GM10266 (cell line): Measurements from ENCODE around the gene ALDH1L1.

Source experiments
- DNase-seq: peaks from one replicate; pipeline ENCODE4 v3.0.0; 2012; ENCODE audit errors: extremely low spot score
- TF ChIP-seq, protein P1 (sequence below): IDR thresholded peaks from 2 replicates; pipeline ENCODE4 v1.5.1; 2012; ENCODE audit warnings: mild to moderate bottlenecking, low read depth; ENCODE audit not compliant: control insufficient read depth, insufficient read depth; ENCODE audit errors: missing control alignments

The ALDH1L1 gene

DNA sequence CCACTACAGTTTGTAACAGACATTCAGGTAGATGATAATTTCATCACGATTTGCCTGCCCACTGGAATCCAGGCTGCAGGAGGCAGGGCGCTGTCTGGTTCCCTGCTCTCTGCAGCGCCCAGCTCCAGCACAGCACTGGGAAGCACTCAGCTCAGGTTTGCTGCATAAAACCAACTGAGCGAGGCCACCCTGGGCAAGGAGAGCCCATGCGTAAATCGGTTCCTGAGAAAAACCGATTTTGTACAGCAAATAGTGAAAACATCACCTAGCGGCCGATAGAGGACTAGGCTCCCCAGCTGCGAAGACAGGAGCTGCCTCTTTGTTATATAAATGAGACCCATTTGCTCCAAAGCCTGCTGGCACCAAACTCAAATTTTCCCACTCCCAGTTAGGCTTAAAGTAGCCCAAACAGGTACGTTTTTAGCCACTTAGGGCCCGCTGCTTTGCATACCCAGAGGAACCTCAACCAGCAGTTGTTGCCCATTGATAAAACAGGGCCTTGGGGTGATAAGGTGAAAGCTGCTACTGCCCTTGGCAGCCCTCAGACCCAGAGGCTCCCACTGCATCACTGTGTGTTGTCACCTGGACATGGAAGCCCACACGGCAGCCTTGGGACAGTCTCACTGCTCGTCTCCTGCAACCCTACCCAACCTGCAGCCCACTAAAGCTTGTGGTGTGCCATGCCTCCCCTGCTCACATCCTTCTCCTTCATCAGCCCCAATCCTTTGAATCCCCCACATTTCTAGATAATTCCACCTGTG is 47.5 kb downstream of the ALDH1L1 start:
- no peak for DNase-seq
- TF ChIP-seq, protein P1, sequence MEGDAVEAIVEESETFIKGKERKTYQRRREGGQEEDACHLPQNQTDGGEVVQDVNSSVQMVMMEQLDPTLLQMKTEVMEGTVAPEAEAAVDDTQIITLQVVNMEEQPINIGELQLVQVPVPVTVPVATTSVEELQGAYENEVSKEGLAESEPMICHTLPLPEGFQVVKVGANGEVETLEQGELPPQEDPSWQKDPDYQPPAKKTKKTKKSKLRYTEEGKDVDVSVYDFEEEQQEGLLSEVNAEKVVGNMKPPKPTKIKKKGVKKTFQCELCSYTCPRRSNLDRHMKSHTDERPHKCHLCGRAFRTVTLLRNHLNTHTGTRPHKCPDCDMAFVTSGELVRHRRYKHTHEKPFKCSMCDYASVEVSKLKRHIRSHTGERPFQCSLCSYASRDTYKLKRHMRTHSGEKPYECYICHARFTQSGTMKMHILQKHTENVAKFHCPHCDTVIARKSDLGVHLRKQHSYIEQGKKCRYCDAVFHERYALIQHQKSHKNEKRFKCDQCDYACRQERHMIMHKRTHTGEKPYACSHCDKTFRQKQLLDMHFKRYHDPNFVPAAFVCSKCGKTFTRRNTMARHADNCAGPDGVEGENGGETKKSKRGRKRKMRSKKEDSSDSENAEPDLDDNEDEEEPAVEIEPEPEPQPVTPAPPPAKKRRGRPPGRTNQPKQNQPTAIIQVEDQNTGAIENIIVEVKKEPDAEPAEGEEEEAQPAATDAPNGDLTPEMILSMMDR: no peak

- TF ChIP-seq, protein P1: no peak
- DNase-seq: no peak
Observed at GRCh38 chr3:126131881-126132750, 48.3 kb downstream of the ALDH1L1 start.

DNA sequence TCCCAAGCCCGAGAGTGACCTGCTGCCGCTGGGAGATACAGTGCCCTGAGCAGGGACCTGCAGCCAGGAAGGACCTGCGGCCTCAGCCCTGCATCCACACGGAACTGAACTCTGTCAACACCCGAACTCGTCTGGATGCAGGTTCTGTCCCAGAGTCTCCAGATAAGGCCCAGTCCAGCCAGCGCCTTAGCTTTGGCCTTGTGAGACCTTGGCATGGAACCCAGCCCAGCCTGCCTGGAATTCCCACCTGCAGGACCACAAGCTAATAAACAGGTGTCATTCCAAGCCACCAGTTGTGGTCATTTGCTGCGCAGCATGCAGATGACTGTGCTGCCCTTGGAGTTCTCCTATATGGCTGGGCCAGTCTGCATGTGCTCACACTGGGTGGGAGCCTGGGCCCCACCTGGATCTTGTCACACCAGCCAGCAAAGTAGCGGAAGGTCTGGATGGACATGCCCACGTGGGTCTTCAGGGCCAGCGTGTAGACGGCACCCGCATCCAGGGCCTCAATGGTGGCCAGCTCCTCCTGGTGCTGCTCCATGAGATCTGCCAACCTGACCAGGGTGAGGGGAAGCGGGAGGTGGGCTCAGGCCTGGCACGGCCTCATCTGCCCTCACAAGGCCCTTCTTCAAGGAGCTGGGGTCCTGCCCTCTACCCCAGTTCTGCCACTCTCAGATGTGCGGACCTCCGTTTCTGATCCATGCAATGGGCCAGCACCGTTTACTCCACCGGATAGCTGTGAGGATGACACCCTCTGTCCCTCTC is 49.2 kb downstream of the ALDH1L1 start:
- TF ChIP-seq, protein P1: no peak
- no peak for DNase-seq

DNA sequence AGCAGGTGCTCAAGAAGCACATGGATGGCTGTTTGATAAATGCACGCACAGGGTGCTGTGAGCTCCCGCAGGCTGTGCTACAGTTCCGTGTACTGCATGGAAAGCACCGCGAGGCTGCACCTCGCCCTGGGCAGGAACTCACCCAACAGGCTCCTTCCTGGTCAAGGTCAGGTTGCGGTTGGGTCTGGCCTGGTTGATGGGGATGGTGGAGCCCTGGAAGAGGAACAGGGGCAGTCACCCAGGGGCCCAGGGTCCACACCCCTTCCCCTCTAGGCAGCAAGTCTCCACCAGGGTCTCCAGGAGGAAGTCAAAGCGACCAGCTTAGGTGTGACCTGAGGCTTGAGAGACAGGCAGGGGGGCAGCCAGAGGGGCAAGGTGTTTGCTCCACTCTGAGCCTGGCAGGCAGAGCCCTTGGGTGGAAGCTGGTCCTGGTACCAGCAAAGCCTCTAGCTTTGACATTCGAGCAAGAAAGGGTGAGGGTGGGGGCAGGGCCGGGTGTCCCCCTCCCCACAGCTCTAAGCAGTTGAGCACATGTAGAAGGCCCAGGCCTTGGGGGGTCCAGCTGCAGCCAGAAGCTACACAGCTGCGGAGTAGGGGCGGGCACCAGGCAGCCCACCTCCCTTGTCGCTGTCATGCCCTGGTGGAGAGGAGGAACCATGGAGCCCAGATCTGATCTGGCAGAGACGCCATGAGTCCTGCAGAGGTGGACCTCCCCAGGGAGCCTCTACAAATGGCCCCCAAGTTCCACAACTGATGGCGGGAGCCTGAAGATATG is 50.1 kb downstream of the ALDH1L1 start:
- no peak for DNase-seq
- TF ChIP-seq, protein P1: no peak

DNA sequence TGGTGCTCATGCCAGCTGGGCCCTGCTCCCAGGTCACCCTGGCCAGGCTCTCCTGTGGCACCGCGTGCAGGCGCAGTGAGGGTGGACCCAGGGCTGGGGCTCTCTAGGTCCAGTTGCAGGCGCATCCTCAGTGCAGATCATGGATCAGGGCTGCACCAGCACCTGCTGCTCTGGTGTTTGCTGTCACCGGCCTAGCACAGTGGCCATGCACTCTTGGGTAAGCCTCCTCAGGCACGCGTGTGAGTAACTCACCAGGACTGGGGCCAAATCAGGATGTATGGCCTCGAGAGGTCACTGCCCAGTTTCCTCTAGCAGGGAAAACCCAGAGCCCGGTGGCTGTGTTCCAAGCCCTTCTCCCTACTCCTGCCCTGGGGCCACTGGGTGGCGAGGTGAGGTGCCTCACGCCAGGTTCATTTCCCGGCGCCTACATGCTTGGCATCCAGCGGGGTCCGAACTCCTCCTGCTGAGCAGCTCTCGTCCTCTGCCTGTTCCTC is 50.9 kb downstream of the ALDH1L1 start:
- no peak for DNase-seq
- TF ChIP-seq, protein P1: no peak
